ENCODE measurements around the gene OR11G2. TPM values are rescaled to one million over a fixed set of nuclear protein-coding genes. Genes with fewer than 3 reads are reported as not detected.
"Not testable (repeated sequence)": the region's sequence is repeated elsewhere in the genome, so short reads cannot be mapped to it uniquely, and the experiment has no call there.

The OR11G2 gene, protein sequence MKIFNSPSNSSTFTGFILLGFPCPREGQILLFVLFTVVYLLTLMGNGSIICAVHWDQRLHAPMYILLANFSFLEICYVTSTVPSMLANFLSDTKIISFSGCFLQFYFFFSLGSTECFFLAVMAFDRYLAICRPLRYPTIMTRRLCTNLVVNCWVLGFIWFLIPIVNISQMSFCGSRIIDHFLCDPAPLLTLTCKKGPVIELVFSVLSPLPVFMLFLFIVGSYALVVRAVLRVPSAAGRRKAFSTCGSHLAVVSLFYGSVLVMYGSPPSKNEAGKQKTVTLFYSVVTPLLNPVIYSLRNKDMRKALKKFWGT
- not detected for polyA plus RNA-seq (ENCODE audit: insufficient read length)

DNA sequence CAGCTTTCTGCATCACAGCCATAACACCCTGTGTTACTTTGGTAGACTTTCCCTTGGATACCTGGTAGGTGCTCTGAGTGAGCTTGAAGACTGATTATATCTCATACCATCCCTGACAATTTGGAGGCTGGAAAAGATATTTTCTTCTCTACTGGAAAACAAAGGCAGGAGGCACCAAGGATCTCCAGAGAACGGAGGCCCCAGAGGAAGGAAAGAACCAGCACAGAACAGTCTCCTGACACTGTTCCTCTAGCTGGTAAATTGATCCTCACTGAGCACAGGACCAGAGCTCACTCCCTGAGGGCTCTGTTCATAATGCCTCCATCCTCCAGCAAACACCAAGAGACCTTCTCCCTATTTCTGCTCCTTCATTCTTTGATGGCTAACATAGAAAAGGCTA lies at the start of gene OR11G2:
Gene OR11G2 (plus strand): TSS at position 301 of the 400 bp plus-strand sequence. CDS start 6,542 bp downstream, outside the sequence.
- DNase-seq: no peak

DNA sequence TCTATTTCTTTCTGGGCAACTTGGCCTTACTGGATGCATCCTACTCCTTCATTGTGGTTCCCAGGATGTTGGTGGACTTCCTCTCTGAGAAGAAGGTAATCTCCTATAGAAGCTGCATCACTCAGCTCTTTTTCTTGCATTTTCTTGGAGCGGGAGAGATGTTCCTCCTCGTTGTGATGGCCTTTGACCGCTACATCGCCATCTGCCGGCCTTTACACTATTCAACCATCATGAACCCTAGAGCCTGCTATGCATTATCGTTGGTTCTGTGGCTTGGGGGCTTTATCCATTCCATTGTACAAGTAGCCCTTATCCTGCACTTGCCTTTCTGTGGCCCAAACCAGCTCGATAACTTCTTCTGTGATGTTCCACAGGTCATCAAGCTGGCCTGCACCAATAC lies 46.8 kb upstream of the OR11G2 start:
- no peak for DNase-seq

DNA sequence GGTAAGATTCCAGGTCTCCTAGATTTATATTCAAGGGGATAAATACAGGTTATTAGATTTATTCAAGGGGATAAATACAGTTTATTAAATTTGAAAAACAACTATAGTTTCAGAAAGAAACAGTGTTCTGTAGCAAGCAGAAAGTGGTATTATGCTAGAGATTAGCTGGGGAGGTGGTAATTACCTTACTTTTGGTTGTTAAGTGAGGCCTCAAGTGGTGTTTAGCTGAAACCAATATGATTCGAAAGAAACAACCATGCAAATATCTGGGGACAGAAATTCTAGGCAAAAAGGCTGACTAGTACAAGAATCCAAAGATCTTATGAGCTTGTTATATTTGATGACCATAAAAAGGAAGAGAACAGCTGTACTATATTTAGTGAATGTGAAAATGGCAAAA lies 45.9 kb upstream of the OR11G2 start:
- DNase-seq: no peak

DNA sequence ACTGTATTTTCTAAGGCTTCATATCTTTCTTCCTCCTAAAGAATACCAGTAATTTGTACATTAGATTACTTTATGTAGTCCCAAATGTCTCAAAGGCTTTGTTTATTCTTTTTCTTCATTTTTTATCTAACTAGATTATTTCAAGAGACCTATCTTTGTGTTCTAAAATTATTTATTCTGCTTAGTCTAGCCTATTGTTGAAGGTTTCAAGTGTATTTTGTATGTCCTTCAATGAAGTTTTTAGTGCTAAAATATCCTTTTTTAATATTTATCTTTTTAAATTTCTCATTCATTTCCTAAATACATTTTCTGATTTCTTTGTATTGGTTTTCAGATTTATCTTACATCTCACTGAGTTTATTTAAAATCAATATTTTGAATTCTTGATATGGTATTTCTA lies 26.2 kb upstream of the OR11G2 start:
- no peak for DNase-seq

DNA sequence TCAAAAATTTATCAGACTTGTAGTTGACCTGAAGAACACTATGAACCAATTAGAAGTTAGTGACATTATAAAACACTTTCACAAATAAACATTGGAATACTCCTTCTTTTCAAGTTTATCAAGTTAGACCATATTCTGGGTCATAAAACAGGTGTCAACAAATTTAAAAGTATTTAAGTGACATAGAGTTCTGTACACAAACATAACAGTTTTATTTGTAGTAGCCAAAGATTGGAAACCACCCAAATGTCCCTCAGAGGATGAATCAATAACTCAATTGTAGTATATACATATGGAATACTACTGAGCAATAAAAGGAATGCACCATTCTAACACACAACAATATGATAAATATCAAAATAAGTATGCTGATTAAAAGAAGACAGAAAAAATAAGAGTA lies 23.6 kb upstream of the OR11G2 start:
- no peak for DNase-seq

DNA sequence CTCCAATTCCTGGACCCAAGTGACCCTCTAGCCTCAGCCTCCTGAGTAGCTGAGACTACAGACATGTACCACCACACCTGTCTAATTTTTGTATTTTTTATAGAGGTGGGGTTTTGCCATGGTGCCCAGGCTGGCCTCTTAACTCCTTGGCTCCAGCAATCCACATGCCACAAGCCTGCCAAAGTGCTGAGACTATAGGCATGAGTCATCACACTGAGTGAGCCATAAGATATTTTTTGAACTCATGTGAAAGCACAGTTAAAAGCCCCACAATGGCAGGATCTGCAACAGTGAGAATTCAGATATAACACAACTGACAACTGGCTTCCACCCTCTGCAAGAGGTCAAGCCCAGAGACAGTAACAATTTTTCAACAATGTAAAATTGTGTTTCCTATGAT lies 20.8 kb upstream of the OR11G2 start:
- not testable (repeated sequence) for DNase-seq

DNA sequence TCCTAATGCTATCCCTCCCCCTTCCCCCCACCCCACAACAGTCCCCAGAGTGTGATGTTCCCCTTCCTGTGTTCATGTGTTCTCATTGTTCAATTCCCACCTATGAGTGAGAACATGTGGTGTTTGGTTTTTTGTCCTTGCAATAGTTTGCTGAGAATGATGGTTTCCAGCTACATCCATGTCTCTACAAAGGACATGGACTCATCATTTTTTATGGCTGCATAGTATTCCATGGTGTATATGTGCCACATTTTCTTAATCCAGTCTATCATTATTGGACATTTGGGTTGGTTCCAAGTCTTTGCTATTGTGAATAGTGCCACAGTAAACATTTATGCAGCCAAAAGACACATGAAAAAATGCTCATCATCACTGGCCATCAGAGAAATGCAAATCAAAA lies 16.5 kb upstream of the OR11G2 start:
- not testable (repeated sequence) for DNase-seq

DNA sequence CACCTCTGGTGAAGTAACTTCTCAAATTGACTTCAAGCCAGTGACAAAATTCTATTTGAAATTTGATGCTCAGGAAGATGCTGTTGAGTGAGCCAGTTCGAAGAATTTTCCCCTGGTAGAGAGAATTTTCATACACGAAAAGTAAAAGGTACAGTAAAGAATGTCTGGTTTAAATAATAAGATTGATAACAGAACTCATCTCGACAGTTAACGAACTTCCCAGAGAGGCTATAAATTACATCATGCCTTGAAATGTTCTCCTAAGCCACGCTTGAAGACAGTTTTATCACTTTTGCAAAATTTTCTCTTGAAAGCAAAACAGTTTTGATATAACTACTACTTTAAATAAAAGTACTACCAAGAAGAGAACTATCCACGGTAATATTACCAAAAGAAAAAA lies 14.4 kb upstream of the OR11G2 start:
- no peak for DNase-seq

DNA sequence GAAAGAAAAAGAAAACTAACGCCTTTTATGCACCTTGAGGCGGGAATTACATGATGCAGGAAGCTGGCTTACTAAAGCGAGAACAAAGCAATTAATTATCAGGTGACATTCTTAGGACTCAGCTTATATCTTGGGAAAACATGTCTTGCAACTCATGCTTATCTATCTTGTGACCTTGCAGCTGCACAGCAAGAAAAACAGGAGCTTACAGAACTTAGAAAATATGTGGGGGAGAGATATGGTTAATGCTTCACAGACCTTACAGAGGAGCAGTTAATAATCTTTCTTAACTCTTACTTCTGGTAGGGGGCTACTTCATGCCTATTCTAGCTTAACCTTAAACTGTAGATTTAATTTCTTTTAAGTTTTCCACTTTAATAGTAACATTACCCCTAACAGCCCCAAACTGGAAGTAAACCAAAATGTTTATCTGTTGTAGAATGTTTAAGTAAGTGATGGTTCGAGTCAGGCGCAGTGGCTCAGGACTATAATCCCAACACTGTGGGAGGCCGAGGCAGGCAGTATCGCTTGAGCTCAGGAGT lies 13.2 kb upstream of the OR11G2 start:
- no peak for DNase-seq

DNA sequence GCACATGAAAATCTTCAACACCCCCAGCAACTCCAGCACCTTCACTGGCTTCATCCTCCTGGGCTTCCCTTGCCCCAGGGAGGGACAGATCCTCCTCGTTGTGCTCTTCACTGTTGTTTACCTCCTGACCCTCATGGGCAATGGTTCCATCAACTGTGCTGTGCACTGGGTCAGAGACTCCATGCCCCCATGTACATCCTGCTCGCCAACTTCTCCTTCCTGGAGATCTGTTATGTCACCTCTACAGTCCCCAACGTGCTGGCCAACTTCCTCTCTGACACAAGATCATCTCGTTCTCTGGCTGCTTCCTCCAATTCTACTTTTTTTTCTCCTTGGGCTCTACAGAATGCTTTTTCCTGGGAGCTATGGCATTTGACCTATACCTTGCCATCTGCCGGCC lies 11.5 kb upstream of the OR11G2 start:
- no peak for DNase-seq

DNA sequence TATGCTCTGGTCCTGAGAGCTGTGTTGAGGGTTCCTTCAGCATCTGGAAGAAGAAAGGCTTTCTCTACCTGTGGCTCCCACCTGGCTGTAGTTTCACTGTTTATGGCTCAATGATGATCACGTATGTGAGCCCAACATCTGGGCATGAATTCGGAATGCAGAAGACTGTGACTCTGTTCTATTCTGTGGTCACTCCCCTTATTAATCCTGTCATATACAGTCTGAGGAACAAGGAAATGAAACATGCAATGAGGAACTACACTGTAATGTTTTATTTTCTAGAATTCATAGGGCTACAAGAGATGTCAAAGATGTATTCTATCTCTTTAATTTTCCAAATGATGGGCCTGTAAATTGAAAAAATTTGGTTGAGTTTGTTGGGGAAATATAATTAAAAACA lies 10.8 kb upstream of the OR11G2 start:
- DNase-seq: no peak

DNA sequence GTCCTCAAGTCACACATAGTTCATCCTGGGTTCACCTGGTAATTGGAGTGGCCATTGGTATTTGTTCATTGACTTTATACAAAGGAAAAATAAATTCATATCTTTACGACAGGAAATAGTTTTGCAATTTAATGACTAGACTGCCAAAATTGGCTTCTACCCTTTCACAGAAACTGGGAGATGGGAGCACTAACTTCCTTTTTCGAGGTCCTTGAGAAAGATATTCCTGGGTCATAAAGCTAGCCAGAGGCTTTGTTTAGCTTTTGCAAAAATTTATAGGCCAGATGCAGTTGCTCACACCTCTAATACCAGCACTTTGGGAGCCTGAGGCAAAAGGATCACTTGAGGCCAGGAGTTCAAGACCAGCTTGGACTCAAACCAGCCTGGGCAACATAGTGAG lies 10.2 kb upstream of the OR11G2 start:
- no peak for DNase-seq

DNA sequence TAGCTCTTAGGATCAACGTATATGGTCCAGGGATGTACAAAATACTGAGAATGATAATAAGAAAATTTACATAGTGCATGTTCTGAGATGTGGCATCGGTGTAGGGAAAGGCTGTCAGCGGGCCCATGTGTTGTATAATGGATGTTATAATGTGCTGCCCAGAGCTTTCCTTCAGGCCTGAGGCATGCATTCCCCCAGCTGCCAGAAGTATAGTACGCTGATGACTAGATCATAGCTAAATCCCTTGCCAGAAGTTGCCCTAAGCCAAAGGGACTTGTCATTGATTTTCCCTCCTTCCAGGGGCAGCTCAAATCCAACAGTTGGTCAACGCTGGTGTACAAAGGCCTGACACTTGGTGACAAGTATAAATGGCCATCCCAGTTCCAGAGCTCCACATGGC lies 6.5 kb upstream of the OR11G2 start:
- no peak for DNase-seq

DNA sequence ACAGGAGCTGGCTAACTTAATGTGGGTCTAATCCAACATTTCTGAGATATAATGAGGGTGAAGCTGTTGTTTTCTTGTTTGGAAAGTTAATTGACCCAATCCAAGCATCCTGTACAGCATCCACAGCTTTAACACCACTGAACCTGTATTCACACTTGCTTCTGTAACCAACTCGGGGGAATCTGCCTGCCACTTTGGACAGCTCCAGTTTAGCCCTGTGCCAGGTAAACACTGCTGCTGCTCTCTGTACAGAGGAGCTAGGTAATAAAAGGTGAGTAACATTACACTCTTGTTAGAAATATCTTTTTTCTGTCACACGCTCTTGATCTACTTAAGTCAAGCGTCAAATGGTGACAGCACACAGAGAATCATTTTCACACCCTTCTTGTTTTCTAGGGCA lies 700 bp downstream of the OR11G2 start:
- DNase-seq: no peak

DNA sequence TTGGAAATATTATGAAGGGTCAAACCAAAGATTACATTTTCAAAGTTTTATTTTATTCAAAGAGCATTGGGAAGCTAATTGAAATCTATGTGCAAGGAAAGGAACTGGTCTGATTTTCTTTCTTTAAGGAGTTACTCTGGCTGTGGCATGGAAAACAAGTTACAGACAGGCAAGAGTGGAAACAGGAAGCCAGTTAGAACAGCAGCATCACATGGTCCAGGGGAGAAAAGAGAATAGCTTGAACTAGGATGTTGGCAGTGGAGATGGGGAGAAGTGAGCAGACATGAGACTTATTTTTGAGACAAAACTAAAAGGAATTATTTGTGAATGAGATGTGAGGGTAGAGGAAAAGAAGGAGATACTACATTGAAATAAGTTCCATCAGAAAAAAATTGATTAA lies 3.4 kb downstream of the OR11G2 start:
- DNase-seq: no peak

DNA sequence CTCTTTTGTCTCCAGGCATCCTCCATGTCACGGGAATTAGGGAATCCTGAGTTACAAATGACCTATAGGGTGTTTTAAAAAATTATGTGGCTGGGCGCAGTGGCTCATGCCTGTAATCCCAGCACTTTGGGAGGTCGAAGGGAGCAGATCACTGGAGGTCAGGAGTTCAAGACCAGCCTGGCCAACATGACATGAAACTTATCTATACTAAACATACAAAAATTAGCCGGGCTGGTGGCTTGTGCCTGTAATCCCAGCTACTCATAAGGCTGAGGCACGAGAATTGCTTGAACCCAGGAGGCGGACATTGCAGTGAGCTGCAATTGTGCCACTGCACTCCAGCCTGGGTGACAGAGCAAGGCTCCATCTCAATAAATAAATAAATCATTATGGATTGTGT lies 4.5 kb downstream of the OR11G2 start:
- DNase-seq: not testable (repeated sequence)

DNA sequence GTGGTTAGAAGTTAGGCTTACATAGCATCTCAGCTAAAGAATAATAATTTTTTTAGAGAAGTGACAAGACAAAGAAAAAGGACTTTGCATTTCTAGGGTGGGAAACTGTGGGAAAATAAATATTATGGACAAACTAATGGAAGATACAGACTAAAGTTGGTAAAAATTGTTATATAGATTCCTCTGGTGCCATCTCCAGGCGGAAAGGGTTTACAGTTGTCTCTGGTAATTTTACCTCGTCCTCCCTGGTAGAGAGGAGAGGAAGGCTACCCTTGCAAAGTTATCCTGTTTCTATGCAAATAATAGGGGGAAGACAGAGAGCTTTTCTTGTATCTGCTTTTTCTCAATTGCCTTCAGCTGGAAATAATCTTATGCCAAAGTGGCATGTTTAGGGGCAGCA lies 5.2 kb downstream of the OR11G2 start:
- DNase-seq: no peak

DNA sequence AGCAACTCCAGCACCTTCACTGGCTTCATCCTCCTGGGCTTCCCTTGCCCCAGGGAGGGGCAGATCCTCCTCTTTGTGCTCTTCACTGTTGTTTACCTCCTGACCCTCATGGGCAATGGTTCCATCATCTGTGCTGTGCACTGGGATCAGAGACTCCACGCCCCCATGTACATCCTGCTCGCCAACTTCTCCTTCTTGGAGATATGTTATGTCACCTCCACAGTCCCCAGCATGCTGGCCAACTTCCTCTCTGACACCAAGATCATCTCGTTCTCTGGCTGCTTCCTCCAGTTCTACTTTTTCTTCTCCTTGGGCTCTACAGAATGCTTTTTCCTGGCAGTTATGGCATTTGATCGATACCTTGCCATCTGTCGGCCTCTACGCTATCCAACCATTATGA lies 6.8 kb downstream of the OR11G2 start:
- DNase-seq: no peak

DNA sequence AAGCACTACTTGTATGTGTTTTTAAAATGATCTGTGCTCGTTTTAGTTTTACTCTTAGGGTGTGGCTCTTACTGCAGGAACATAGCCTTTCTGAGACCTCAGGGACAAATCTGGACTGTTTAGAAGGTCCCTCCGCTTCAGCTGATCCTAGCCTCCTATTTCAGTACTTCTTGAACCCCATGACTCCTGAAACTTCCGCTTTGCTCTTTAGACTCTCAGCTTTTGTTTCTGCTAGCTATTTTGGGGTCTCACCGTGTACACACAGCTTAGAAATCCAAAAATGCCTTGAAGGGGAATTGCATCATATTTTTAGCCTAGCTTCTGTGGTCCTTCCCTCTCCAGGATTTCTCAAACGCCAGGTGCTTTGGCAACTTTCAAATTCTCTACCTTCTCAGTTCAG lies 8.3 kb downstream of the OR11G2 start:
- DNase-seq: no peak

DNA sequence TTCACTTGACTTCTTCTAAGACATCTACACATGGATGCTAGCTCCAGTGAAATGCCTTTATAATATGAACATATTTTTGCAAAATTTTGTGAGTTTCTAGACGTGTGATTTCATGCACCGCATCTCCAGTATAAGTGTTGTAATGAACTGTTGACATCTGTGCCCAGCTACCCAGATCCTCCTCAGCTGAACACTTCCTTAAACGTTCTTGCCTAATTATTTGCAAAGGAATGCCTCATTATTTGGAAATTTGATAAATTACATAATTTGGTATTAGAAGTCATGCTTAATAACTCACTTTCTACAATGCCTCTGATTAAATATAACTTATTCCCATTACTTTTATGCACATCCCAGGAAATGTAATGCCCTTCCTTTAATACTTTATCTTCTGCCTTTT lies 14.0 kb downstream of the OR11G2 start:
- no peak for DNase-seq

DNA sequence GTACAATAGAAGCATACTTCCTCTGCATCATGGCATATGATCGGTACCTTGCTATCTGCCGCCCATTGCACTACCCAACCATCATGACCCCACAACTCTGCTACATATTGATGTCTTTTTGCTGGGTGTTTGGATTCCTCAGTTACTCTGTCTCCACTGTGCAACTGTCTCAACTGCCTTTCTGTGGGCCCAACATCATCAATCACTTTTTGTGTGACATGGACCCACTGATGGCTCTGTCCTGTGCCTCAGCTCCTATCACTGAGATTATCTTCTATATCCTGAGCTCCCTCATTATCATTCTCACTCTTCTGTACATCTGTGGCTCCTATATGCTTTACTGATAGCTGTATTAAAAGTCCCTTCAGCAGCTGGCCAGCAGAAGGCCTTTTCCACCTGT lies 18.9 kb downstream of the OR11G2 start:
- DNase-seq: no peak

DNA sequence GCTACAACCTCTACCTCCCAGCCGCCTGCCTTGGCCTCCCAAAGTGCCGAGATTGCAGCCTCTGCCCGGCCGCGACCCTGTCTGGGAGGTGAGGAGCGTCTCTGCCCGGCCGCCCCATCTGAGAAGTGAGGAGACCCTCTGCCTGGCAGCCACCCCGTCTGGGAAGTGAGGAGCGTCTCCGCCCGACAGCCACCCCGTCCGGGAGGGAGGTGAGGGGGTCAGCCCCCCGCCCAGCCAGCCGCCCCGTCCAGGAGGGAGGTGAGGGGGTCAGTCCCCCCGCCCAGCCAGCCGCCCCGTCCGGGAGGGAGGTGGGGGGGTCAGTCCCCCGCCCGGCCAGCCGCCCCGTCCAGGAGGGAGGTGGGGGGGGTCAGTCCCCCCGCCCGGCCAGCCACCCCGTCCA lies 21.7 kb downstream of the OR11G2 start:
- DNase-seq: not testable (repeated sequence)

DNA sequence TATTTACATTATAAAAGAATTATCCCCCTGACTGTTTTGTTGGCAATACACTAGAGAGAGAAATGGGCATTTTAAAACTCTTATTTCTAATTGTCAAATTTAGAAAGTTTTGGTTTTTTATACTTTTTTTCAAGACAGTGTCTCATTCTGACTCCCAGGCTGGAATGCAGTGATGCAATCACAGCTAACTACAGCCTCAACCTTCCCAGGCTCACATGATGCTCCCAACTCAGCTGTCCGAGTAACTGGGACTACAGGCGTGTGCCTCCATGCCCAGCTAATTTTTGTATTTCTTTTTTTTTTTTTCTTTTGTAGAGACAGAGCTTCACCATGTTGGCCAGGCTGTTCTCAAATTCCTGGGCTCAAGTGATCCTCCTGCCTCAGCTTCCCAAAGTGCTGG lies 24.5 kb downstream of the OR11G2 start:
- DNase-seq: no peak

DNA sequence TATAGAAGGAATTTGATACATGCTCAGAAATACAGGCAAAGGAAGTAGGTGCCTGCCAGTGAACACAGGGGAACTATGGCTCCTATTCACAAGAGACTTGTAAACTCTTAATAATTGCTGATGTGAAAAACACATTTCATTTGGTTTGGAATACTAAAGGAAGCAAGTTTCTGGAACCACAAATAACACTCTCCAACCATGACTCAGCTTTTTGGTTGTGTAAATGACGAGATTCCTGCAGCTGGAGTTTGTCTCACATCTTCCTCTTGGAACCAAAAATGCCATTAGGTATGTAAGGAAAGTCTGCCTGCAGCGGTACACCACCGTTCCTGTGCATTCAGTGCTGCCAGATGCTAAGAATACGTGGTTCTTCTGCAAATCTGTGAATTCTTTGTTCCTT lies 28.3 kb downstream of the OR11G2 start:
- DNase-seq: no peak

DNA sequence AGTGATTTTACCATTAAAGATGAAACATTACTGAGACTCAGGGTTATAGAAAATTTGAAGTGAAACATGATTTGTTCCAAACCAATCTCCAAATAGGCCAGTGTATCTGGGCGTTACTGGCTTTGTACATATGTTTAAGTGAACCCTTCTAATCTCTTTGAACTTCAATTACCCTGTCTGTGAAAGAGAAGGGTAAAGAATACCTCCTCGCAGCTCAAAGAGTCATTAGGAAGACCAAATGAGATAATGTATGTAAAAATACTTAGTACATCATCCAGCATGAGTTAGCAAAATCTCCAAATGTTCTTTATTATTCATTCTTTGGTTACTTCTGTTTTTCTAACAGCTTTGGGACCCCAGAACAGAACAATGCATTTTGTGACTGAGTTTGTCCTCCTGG lies 32.7 kb downstream of the OR11G2 start, which contains the start of gene OR11H6:
Gene OR11H6 (plus strand): TSS at position 301 of the 400 bp plus-strand sequence. CDS start 0 bp downstream, at position 301.
- no peak for DNase-seq

Measured in hindlimb muscle (tissue), 1 donor.